Glomerular visceral epithelial cell (primary cell): ENCODE results near the gene VSTM5.

Source experiments
- DNase-seq: peaks from one replicate; pipeline ENCODE4 v3.0.0-alpha.2; 2016; ENCODE audit errors: extremely low spot score

The VSTM5 gene

GRCh38 chr11:93842461-93842860 lies 8.0 kb downstream of the VSTM5 start:
- peak; percentile 89 for DNase-seq

- DNase-seq = no peak
These were observed 8.4 kb downstream of the VSTM5 start for GRCh38 chr11:93842034-93842433.

- DNase-seq = no peak
These were observed 9.0 kb downstream of the VSTM5 start for GRCh38 chr11:93841446-93841845.

- no peak for DNase-seq
These were observed 9.4 kb downstream of the VSTM5 start for GRCh38 chr11:93840981-93841380.

GRCh38 chr11:93840180-93840579 lies 10.2 kb downstream of the VSTM5 start:
- no peak for DNase-seq

- no peak for DNase-seq
These were observed 11.5 kb downstream of the VSTM5 start for GRCh38 chr11:93838967-93839366.

- DNase-seq = no peak
These were observed 17.6 kb downstream of the VSTM5 start for GRCh38 chr11:93832780-93833179.

GRCh38 chr11:93831343-93832127 lies 18.9 kb downstream of the VSTM5 start:
- DNase-seq = no peak

- DNase-seq = no peak
These were observed 20.8 kb downstream of the VSTM5 start for GRCh38 chr11:93829598-93829997.

- no peak for DNase-seq
These were observed 23.1 kb downstream of the VSTM5 start for GRCh38 chr11:93827363-93827762.

GRCh38 chr11:93823210-93823609 lies 27.2 kb downstream of the VSTM5 start:
- DNase-seq = no peak

GRCh38 chr11:93822359-93822758 lies 28.1 kb downstream of the VSTM5 start:
- peak; percentile 25 for DNase-seq

- DNase-seq = no peak
These were observed 28.8 kb downstream of the VSTM5 start for GRCh38 chr11:93821617-93822016.

GRCh38 chr11:93820847-93821246 lies 29.6 kb downstream of the VSTM5 start:
- DNase-seq = no peak

GRCh38 chr11:93819966-93820695 lies 30.3 kb downstream of the VSTM5 start:
- no peak for DNase-seq

GRCh38 chr11:93817426-93818348 lies 32.7 kb downstream of the VSTM5 start:
- no peak for DNase-seq

- DNase-seq = no peak
These were observed 35.3 kb downstream of the VSTM5 start for GRCh38 chr11:93814966-93815633.

GRCh38 chr11:93813974-93814373 lies 36.4 kb downstream of the VSTM5 start:
- no peak for DNase-seq

GRCh38 chr11:93807980-93808379 lies 42.4 kb downstream of the VSTM5 start:
- no peak for DNase-seq

- DNase-seq = no peak
These were observed 45.5 kb downstream of the VSTM5 start for GRCh38 chr11:93804879-93805278.

- no peak for DNase-seq
These were observed 49.1 kb downstream of the VSTM5 start for GRCh38 chr11:93801366-93801765.
